NCI-H2196 treated with DMSO at 0.1 percent for 48 hours (cell line): ENCODE measurements around the gene TEAD2.
"Not testable (repeated sequence)": the region's sequence is repeated elsewhere in the genome, so short reads cannot be mapped to it uniquely, and the experiment has no call there.

Source experiments
- DNase-seq: peaks from one replicate; lab custom pipeline; 2025; ENCODE audit not compliant: unreplicated experiment; lab: John Stamatoyannopoulos, UW

The TEAD2 gene

DNA sequence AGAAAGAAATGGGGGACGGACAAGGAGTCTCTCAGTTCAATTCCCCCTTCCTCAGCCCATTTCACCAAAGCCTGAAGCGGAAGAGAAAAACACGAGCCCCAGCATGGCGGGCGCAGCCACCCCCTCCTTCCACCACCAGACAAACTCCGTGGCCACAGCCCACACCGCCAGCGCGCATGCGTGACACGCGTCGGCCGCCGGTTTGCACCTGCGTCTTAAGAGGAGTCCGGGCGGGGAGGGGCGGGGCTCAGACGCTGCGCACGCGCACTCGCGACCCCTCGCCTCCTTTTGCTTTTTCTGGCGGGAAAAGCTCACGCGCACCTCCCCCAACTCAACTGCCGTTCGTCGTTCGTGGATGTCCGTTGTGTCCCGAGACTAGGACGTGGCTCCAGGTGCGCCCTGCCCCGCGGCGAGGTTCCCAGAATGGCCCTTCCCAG lies 25.7 kb upstream of the TEAD2 start, which contains the start of gene KASH5:
KASH5 (plus strand) TSS at position 314 of the 437 bp plus-strand sequence. CDS start 2,635 bp downstream, outside the sequence.
- no peak for DNase-seq

DNA sequence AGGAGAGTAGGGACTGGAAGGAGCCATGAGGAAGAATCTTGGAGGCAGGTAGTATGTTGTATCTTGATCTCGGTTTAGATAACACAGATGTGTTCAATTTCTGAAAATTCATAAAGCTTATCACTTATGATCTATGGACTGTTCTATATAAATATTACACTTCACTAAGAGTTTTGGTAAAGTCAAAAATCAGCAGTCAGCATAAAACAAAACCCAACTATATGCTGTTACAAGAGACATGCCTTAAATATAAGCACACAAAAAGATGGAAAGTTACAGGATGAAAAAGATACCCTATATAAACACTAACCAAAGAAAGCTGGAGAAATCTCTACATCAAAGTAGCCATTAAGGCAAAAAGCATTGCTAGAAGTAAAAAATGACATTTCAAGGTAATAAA lies 21.4 kb upstream of the TEAD2 start:
- DNase-seq: no peak

DNA sequence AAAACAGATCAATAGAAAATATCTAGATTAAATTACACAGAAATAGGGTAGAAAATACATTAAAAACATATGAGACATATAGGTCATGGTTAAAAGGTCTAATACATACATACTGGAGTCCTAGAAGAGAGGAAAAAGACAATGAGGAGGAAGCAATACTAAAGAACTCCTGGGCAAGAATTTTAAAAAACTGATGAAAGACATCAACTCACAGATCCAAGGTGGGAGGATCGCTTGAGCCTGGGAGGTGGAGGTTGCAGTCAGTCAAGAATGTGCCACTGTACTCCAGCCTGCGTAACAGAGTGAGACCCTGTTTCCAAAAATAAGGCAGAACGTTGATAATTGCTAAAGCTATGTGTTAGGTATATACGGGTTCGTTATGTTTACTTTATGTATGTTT lies 20.4 kb upstream of the TEAD2 start:
- DNase-seq: no peak

- no peak for DNase-seq
Measured at GRCh38 chr19:49380391-49380790, 18.2 kb upstream of the TEAD2 start.

GRCh38 chr19:49378512-49378911 lies 16.3 kb upstream of the TEAD2 start:
- no peak for DNase-seq

DNA sequence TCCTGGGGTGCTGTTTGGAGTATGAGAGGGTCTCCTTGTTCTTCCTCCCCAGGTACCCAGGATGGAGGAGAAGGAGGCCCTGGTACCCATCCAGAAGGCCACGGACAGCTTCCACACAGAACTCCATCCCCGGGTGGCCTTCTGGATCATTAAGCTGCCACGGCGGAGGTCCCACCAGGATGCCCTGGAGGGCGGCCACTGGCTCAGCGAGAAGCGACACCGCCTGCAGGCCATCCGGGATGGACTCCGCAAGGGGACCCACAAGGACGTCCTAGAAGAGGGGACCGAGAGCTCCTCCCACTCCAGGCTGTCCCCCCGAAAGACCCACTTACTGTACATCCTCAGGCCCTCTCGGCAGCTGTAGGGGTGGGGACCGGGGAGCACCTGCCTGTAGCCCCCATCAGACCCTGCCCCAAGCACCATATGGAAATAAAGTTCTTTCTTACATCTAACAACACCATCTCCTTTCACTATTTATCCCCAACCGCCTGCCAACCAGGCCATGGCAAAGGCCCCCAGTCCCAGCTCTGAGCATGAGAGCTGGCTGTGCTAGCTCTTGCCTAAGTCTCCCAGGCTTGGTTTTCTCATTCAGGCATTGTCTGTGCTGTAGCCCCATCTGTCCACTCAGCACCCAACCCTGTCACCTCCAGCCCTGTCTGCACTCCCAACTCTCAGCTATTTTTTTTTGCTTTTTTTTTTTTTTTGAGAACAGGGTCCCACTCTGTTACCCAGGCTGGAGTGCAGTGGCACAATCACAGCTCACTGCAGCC lies 12.6 kb upstream of the TEAD2 start:
- DNase-seq: no peak

DNA sequence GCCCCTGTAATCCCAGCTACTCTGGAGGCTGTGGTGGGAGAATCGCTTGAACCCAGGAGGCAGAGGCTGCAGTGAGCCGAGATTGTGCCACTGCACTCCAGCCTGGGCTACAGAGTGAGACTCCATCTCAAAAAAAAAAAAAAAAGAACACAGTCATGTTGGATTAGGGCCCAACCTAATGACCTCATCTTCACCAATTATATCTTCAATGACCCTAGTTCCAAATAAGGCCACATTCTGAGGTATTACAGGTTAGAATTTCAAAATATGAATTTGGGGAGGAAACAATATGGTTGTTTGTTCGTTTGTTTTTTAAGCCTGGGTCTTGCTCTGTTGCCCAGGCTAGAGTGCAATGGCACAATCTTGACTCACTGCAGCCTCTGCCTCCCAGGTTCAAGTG lies 11.0 kb upstream of the TEAD2 start:
- DNase-seq: not testable (repeated sequence)

GRCh38 chr19:49371184-49371583 lies 9.0 kb upstream of the TEAD2 start:
- DNase-seq: no peak

DNA sequence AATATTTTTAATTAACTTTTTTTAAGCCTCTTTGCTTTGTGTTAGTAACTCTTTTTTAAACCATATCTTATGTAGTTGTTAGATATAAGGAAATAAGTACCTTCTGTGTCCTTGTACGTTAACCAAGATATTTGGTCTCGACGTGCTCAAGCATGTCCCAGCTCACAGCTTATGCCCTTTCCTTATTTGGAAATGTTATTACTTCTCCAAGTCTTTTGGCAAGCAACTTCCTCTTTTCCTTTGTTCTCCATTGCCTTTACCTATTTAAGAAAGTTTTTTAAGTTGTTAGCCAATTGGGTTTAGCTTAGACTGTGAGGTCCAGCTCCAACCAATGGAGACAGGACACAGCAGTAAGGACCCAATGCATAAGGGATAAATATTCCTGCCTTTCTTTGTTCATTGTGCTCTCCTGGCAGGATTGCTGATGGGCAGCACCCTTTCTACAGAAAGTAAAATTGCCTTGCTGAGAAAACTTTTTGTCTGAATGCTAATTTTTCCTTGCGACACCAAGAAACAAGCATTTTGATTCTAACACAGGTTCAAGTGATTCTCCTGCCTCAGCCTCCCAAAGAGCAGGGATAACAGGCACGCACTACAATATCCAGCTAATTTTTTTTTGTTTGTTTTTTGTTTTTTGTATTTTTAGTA lies 6.6 kb upstream of the TEAD2 start:
- no peak for DNase-seq

DNA sequence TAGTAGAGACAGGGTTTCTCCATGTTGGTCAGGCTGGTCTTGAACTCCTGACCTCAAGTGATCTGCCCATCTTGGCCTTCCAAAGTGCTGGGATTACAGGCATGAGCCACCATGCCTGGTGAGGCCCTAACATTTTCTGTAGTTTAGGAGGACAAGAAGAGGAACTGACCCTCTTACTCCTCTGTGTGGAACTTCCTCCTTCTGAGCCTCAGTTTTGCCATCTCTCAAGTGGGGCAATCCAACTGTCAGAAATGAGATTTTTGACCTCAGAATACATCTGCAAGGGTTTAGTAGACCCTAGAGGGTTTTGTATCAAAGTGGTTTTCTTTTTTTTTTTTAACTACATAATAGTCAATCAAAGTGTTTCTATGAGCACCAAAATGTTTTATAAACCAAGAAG lies 3.9 kb upstream of the TEAD2 start:
- no peak for DNase-seq

GRCh38 chr19:49364083-49364737 lies 2.0 kb upstream of the TEAD2 start:
- DNase-seq: no peak

DNA sequence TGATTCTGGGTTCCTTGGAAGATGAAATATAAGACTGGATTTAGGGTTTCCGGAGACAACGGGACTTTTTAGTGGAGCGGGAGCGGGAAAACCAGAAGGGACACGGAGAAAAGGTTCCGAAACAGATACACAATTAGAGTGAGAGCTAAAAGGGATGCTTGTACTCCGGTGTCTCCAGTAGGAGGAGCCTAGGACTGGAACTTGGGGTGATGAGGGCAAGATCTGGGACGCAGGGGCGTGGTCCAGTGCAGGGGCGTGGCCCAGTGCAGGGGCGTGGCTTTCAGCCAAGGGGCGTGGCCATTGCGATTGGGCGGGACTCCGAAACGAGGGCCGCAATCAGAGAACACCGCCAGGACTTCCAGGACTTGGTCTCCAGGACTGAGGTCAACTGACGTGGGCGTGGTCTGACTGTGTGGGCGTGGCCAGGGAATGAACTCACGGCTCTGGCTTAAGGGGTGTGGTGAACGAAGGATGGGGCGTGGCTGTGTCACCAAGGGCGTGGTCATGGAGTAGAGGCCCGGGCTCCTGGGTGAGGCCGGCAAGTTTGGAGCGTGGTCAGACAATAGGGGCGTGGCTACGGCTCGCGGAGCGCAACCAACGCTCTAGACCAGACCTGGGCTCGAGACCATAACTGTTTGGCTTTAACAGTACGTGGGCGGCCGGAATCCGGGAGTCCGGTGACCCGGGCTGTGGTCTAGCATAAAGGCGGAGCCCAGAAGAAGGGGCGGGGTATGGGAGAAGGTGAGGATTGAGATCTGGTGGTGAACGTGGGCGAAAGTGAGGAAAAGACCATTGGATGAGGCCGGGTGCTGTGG lies 1.3 kb upstream of the TEAD2 start, which contains the start of gene DKKL1:
DKKL1 (plus strand) TSS at position 610 of the 815 bp plus-strand sequence; CDS start at position 732, 122 bp downstream.
- peak; percentile 63 for DNase-seq

GRCh38 chr19:49362929-49363267 lies 682 bp upstream of the TEAD2 start:
- no peak for DNase-seq

- DNase-seq: no peak
Measured at GRCh38 chr19:49361438-49362047, 673 bp downstream of the TEAD2 start.

GRCh38 chr19:49359851-49360820 lies 2.1 kb downstream of the TEAD2 start:
- DNase-seq: no peak

- no peak for DNase-seq
Measured at GRCh38 chr19:49357186-49357585, 5.0 kb downstream of the TEAD2 start.

DNA sequence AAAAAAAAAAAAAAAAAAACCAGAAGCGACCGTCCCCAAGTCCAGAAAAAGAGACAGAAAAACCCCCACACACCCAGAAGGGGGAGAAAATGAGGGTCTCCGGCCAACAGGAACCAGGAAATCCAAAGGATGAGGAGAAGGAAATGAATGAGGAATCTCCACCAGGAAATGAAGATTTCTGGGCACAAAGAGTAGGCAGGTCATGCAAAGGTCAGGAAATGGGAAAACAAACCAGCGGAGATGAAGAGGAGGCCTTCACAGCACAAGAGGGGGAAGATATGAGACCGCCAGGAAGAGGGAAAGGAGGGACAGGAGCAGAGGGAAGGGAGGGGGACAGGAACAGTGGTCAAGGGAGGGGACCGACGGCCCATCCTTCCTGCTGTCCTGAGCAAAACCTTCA lies 5.8 kb downstream of the TEAD2 start:
- no peak for DNase-seq

GRCh38 chr19:49355909-49356353 lies 6.3 kb downstream of the TEAD2 start:
- DNase-seq: no peak

GRCh38 chr19:49349567-49349966 lies 12.6 kb downstream of the TEAD2 start:
- DNase-seq: no peak
